NCI-H146 (cell line): Measurements from ENCODE around the gene CAT.

ENCODE experiments used
- DNase-seq: peaks from one replicate; lab custom pipeline; 2025; lab: John Stamatoyannopoulos, UW

Gene CAT

DNA sequence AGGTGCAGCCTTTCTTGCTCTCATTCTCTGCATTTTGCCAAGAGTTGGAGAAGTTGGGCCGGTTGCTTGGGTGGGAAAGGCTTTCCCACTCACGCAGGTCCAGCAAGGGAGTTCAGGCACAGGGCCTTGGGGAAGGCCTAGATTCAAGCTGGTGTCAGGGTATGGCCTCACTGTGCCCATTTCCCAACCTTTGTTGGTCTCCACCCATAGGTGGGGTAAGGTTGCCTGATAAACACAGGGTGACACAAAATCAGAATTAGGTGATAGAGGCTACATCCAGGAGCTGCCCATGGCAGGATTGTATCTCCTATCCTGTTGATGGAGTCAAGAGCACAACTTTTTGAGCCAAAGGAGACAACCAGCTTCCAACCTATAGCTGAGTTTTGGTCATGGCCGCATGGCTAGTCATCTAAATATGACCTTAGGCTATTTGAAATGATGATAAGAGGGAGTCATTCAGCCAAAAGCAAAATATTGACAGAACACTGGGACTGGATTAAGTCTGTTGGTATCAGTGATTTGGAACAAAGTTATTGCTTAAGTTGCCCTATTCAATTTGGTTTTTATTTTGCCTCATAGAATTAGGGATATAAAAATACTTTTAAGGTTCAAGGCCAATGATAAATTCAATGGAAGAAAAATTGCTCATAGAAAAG lies 20.9 kb downstream of the CAT start:
- no peak for DNase-seq

GRCh38 chr11:34460278-34460677 lies 21.5 kb downstream of the CAT start:
- no peak for DNase-seq

- no peak for DNase-seq
Observed at GRCh38 chr11:34461215-34461614, 22.5 kb downstream of the CAT start.

DNA sequence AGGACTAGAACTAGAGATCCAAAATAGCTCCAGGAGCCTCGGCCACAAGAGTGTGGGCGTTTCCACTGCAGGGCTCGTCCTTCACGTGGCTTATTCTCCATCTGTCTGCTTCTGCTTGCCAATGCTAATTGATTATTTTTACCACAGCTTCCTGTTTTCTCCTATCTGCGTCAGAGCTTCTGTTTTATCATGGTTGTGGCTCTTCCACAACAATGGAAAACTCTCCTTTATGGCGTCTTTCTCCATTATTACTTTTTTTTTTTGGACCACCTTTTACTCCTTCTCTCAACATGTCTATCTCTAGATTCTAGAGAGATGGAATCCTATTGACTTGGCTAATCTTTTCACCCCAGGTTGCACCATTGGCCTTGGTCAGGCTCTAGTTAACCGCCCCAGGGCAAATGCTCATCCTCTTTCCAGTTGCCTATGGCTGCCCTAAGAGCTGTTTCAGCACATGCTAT lies 25.9 kb downstream of the CAT start:
- no peak for DNase-seq

GRCh38 chr11:34466802-34467488 lies 28.2 kb downstream of the CAT start:
- DNase-seq = no peak

DNA sequence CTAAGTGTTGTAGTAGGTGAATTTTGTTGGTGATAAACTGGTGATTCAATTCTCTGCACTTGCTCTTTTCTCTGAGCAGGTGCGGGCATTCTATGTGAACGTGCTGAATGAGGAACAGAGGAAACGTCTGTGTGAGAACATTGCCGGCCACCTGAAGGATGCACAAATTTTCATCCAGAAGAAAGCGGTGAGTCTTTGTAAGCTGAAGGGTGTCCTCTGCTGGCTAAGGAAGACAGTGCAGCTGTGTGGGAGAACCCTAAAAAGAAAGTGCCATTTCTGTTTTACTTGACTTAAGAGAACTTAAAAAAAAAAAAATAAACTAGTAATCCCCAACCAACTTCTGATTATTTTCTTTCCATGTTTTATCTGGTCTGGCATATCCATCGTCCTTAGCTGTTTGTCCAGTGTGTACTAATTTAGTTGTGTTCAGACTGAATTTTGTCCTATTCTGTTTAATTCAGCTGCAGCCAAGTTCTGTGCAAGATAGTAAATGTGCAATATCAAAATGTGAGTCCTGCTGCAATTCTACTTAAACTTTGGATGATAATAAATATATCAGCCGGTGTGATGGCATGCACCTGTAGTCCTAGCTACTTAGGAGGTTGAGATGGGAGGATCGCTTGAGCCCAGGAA lies 29.6 kb downstream of the CAT start:
- DNase-seq = peak; percentile 35

DNA sequence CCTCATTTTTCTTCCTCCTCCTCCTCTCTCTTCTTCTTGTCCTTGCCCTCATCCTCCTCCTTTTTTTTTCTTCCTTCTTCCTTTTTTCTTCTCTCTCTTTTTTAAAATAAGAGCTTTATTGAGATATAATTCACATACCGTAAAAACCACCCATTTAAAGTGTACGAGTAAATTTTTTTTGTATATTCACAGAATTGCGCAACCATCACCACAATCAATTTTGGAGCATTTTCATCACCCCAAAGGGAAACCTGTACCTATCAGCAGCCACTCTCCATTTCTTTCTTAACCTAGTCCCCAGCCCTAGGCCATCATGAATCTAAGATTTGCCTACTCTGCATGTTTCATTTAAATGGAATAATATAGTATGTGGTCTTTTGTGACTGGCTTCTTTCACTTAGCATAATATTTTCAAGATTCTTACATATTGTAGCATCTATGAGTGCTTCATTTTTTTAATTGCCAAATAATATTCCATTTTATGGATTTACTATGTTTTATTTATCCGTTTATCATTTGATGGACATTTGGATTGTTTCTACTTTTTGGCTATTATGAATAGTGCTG lies 35.0 kb downstream of the CAT start:
- DNase-seq = no peak

- no peak for DNase-seq
Observed at GRCh38 chr11:34475656-34476055, 36.9 kb downstream of the CAT start.

GRCh38 chr11:34476849-34477248 lies 38.1 kb downstream of the CAT start:
- DNase-seq = no peak

DNA sequence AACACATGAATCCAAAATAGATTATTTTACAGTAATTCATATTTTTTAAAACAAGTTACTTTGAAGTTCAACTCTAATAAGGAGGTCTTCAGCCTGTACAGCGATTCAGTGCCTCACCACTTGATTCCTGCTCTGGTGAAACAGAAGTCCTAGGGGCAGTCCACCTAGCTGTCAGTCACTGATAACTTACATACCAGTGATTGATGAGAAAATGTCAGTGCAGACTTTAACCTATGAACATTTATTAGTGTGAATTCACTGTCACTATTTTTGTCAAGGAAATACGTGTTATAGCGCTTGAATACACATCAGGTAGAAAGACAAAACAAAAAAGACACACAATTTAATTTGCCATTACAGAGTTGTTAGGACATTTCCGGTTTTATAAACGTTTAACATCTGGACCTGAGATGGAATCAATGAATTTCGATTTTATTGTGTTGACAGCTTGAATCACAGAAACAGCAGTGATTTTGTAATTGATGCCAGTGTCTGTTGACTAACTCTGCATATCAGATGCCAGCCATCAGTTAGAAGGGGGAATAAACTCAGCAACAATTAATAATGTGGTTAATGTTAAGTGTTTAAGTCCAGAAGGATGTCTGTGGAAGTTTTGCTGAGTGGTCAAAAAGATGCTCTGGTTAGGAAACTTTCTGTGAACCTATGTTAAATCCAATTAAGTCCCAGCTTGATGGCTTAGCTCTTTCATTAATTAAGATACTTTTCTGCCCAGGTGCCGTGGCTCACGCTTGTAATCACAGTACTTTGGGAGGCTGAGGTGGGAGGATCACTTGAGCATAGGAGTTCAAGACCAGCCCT lies 40.3 kb downstream of the CAT start:
- DNase-seq = no peak

GRCh38 chr11:34480314-34480713 lies 41.6 kb downstream of the CAT start:
- no peak for DNase-seq

- no peak for DNase-seq
Observed at GRCh38 chr11:34481307-34481706, 42.6 kb downstream of the CAT start.

DNA sequence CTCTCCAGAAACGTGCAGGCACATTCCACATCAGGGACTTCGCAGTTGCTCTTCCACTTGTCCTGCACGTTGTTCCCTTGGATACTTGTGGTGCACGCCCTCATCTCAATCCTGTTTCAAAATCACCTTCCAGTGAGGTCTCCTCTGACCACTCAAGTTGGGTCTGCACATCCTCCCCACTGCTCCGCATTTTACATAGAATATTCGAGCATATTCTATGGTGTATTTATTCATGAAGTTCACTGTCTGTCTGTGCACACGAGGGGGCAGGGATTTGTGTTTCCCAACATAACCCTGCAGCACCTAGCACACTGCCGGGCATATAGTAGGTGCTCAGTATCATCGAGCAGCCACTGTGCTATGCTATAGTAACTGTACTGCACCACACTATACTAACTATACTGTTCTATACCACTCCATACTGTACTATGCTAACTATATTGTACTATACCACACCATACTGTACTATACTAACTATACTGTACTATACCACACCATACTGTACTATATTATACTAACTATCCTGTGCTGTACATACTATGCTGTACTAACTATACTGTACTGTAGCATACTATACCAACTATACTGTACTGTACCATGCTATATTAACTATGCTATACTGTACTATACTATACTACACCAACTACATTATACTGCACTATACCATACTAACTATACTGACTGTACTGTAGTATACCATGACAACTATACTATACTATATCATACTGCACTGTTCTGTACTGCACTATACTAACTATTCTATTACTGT lies 44.6 kb downstream of the CAT start:
- DNase-seq = no peak

- DNase-seq = no peak
Observed at GRCh38 chr11:34487430-34487829, 48.7 kb downstream of the CAT start.

- peak; percentile 18 for DNase-seq
Observed at GRCh38 chr11:34488855-34489557, 50.3 kb downstream of the CAT start.

DNA sequence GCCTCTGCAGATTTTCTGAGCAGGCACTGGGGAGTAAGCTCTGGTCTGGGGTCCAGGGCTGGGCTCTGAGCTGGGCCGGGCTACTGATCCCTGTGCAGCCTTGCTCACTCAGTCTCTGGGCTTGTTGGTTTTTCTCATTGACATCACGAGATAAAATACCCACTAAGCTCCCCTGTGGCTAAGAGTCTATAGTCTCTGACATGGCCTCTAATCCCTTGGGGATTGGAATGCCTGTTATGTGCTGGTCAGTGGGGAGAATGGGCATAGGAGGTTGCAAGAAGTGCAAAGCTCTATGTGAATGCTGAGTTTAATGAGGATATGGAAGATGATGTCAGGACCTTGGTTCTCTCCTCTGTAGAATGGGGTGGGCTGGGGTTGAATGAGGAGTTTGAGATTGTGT lies 51.6 kb downstream of the CAT start:
- DNase-seq = no peak

DNA sequence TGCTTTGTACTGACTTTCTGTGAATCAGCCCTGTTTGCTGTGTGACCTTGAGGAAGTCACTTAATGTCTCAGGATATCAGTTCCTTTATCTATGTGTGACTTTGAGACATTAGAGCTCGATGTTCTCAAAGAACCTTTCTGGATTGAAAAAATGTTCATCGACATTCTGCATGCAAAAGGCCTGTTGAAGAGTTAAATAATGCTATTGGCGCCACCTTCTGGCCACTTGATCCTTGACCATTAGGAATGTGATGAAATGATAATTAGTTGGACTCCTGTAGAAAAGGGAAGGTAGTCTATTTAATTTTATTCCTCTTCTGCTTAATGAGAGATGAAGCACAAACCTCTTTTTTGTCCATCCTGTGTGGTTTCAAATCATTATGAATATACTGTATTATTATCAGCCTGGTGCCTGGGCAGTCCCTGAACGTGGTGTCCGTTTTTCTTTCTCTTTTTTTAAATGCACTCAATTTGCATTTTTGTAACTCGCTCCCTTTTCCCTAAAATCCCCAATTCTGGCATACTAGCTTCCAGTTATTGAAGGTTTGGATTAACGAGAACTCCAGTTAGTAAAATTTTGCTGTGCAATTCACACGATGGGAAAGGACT lies 54.2 kb downstream of the CAT start:
- peak; percentile 62 for DNase-seq

DNA sequence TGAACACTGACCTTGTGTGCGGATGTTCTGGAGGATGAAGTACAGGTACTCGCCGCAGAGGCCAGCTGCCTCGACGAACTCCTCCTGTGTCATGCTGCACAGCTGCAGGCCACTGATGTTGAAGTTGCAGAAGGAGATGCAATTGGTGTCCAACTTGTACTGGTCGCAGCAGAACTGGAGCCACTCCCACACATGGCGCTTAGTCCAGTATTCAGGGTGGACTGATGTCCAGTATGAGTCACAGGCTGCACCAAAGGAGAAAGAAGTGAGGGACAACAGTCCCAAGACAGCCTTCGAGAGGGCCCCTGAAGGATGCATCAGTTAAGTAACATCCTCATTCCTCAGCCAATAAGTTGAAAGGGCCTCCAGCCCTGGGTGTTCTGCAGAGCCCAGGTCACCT lies 54.7 kb downstream of the CAT start:
- no peak for DNase-seq

DNA sequence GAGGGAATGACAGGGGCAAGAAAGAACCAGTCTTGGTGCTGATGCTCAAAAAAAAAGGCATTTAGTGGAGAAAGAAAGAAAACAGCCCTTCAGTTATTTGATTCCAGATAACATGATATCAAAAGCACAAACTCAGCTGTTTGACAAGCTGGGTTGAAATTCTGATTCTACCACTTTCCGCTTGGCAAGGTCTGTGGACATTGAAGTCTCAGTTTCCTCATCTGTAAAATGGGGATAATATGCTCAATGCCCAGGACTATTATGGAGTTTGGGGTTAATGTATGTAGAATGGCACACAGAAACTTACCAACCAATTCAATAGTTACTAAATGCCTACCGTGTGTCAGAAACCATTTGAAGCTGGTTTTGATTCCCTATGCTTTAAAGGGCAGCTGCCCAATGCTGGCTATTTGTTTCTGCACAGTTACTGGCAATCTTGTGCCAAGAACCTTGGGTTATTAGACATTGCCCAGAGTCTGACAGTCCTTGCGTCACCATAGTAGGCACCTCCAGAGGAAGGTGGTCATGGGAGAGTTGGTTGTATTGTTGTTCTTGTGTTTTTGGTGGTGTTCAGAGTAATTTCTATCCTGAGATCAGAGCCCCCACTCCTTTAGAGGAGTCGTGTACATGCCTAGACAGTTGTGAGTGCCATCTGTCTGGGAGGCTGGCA lies 55.3 kb downstream of the CAT start:
- DNase-seq = no peak

DNA sequence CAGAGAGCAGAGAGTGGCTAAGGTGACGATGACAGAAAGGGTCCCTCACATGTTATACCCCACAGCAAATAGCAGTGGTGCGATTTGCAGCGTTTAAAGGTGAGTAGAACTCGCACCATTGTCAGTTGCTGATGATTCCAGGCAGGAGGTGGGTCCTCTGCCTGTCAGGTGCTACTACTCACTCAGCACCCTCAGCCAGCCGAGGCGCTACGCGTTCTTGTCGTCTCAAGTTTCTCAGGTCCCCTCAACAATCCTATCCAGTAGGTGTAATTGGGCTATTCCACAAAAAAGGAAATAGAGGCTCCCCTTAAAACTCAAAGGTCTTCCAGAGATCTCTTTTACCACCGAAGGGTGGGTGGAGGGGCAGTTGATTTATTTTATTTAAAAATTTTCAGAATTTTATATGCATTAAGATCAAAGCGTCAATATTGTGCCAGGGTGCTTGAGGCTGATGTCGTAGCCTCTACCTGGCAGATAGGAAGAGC lies 56.5 kb downstream of the CAT start:
- no peak for DNase-seq
